Activated CD4-positive, alpha-beta T cell treated with anti-CD3 and anti-CD28 coated beads for 48 hours (primary cell): ENCODE data around the gene CKS2.

Source experiments
- DNase-seq: peaks from one replicate; pipeline ENCODE4 v3.0.0-alpha.2; 2020

The CKS2 gene

DNA sequence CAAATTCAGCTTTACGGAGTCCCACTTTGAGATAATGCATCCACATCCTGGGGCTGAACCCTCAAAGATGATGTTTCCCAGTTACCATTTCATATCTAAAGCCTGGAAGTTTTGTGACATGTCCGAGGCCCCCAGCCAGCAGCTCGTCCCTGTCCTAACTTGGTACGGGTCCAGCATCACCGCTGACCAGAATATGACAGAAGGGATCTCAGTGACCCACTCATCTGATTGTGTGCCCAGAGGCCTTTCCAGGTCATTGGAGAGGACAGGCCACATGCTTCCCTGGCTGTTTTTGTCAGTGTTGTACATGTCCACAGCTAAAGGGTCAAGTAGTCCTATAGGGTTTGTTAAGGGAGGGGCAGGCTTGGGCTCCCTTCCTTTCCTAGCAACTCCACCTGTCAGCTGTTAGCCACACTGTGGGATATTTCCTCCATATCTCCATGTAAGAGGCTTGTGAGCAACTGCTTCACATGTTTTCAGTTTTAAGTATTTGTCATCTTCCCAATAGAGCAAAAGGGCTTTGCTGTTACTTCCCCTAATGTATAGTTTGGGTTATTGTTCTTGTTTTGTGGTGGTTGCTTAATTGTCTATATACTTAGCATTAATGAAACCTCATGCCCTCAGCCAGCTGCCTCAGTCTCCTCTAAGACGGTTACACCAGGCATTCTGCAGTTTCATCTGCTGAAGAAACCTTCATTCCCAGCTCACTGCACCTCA lies 40.7 kb downstream of the CKS2 start:
- DNase-seq, result no peak

- no peak for DNase-seq
Measured at GRCh38 chr9:89352451-89352850, 41.5 kb downstream of the CKS2 start.

- no peak for DNase-seq
Measured at GRCh38 chr9:89352874-89353649, 42.1 kb downstream of the CKS2 start.

GRCh38 chr9:89353989-89354388 lies 43.0 kb downstream of the CKS2 start:
- DNase-seq, result no peak

GRCh38 chr9:89354471-89354870 lies 43.5 kb downstream of the CKS2 start:
- DNase-seq, result no peak

DNA sequence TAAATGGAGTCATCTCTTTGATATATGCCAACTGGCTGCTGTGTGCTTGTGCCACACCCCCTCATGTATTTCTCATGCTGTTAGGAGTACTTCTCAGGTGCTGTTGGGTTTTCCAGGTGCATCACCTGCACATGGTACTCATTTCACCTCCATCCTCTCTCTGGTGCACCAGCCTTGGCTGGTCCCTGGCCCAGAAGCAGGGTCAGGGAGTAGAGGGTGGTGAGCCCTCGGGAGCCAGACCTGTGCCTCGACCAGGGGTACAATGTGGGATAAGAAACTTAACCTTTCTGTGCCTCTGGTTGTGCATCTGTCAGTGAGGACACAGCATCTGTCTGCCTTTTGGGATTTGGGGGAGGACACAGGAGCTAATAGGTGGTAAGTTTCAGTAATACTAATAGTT lies 45.8 kb downstream of the CKS2 start:
- DNase-seq, result no peak

DNA sequence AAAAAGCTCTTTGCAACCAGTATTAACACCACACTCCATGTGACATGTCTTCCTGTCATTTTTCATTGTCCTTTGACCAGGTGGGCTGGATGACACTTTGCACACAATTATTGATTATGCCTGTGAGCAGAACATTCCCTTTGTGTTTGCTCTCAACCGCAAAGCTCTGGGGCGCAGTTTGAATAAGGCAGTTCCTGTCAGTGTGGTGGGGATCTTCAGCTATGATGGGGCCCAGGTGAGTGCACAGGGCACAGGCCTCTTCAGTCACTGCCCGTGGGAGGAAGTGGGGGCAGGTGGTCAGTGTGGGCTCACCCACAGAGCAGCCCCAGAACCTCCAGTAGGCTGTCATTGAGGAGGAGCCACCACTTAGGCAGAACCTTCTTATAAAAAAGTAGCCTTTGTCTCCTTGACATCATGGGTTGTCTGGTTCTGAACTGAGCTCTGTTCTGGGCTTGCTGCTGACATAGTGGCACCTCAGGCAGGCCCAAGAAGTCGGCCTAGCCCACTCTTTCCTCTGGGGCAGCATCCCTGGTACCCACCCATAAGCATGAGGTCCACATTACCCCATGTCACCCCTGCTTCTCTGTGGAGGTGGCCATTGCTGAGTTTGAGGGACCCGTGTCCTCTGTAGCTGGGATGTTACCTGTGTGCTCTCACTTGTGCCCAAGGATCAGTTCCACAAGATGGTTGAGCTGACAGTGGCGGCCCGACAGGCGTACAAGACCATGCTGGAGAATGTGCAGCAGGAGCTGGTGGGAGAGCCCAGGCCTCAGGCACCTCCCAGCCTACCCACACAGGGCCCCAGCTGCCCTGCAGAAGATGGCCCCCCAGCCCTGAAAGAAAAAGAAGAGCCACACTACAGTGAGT lies 46.6 kb downstream of the CKS2 start:
- no peak for DNase-seq

DNA sequence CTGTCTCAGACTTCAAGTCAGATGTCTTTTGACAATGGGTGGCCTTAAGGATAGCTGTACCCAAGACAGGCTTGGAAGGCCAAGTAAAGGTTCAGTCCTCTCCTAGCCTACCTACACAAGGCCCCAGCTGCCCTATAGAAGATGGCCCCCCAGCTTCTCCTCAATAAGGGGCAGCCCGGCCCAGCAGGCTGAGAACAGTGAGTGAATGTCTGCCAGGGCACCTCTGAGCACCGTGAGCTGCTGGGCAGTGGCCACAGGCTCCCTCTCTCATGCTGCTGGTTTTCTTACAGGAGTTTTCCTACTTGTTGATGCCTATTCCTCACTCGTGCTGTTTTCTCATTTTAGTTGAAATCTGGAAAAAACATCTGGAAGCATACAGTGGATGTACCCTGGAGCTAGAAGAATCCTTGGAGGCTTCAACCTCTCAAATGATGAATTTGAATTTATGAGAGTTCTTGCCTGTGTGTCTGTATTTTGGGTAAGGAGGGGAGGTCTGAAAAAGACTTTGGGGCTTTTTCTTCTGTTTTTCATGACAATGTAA lies 47.5 kb downstream of the CKS2 start:
- DNase-seq, result no peak

- DNase-seq, result no peak
Measured at GRCh38 chr9:89358985-89359384, 48.0 kb downstream of the CKS2 start.

DNA sequence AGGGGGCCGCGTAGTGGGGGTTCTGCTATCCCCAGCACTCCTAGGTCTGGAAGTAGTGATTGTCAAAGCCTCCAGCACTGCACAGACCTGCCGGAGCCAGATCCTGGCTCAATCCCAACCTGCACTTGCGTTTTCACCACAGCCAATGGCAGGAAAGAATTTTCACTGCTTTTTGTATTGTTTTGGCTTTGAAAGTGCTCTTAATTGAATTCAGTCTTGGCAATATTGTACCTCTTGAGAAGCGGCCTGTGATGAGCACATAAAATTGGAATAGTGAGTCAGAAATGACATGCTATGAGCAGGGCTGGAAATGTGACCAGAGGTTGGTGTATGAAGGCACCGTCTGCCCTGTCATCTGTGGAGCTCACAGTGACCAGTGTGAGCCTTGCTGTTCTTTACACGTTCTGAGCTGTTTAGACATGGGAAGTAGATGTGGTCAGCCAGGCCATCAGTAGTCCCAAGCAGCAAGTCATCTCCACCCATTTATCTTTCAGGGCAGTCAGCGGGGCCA lies 48.8 kb downstream of the CKS2 start:
- DNase-seq, result no peak

DNA sequence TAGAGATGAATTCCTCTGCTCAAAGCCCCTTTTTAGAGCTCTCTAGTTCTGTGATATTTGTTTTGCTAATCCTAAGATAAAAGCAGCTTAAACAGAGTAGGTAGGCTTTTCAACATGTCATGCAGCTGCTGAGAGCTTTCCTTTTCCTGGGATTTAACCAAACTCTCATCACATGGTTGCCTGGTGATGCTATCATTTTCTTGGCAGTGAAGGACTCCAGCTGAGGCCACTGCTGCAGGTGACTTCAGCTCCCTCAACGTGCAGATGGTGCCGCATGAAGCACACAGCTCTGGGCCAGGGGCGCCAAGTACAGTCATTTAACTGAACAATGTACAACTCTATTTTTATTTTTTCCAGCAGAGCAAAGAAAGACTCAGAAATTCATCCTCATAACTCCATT lies 49.5 kb downstream of the CKS2 start:
- no peak for DNase-seq

- DNase-seq, result no peak
Measured at GRCh38 chr9:89361031-89361430, 50.0 kb downstream of the CKS2 start.

DNA sequence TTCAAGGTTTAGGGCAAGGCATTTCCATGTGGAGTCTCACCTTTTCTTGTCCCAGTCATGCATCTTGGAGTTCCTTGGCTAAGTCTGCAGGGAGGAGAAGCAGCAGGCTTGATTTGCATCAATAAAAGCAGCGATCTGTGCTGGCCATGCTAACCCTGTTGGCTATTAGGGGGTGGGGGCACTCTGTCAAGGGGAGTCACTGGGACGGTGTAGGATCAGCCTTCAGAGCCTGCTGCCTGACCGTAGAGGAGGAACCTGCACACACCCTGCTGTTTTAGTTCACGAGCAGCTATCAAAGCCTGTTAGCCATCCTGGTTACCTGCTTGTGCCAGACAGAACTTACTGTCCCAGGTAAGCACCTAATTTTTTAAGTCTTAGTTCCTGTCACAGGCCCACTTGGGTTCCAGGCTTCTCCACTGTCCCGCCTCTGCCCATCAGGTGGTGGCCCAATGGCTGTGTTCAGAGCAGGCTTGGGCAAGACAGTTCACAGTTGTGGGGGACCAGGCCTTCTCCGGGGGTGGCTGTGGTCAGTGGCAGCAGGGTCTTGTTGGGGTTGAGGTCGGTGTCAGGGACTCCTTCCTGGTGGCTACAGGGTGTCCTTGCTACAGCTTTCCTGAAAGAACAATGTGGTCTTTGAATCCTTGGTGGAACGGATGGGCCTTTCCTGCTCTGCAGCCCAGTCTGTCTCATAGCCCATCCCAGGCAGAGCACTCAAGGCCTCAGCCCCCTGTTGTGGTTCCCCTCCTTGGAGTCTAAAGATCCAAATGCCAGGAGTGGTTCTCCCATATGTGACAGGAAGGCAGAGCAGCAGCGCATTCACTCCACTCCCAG lies 51.0 kb downstream of the CKS2 start:
- DNase-seq, result no peak

- no peak for DNase-seq
Measured at GRCh38 chr9:89362647-89363310, 51.8 kb downstream of the CKS2 start.

DNA sequence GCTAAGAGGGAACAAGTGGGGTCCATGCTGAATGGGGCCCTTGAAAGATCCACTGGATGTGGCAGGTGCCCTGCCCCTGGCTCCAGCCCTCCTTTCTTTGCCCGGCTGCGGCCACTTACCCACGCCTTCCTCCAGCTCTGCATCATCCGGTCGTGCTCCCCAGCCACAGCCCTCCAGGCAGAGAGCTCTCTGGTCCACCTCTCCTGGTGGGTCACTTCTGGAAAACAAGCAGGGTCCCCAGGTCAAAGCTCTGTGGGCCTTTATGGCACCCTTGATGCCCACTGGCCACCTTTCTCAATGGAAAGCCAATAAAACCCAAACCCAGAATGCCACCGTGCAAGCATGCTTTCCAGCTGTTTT lies 52.3 kb downstream of the CKS2 start:
- DNase-seq, result no peak

GRCh38 chr9:89363921-89364665 lies 53.1 kb downstream of the CKS2 start:
- no peak for DNase-seq

DNA sequence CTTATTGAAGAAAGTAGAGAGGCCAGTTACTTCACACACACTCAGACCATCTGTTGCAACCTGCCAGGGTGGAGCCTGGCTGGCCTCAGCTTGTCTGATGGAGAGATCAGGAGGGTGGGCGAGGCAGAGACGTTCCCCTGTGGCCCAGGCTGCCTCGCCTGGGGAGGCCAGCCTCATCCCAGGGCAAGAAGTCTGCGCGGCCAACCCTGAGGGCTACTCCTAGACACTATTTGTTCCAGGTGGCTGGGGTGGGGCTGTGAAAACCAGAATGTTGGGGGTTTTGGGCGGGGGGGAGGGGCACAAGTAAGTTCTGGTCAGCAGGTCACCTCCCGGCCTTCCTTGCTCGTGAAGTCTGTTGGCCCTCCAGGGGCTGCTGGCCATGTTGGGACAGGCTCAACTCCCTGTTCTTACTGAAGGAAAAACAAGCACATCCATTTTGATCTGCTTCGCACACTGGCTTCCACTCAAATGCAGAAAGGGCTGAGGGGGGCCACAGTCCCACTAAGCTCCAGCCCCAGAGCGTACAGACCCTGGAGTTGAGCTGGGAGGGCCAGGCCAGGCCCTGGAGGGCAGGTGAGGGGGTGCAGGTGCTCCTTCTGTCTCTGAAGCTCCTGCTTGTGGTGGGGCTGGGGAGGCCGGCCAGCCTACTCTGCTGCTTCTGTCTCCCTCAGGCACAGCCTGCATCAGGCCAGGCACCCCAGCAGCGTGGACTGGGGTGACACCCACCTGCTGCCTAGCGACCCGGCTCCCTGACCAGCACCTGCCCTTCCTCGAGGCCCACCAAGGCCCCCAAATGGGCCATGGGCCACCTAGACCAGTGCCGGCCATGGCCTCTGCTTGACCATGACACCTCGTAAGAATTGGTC lies 53.9 kb downstream of the CKS2 start:
- DNase-seq, result no peak

- DNase-seq, result no peak
Measured at GRCh38 chr9:89365532-89365912, 54.5 kb downstream of the CKS2 start.
